Effector memory CD8-positive, alpha-beta T cell (primary cell): ENCODE results near the gene PIAS1.

ENCODE experiments used
- ATAC-seq: fragments of 150-1000 bp; cut with Tn5 transposase; replicated peaks from 2 replicates; pipeline ENCODE4 v1.10.0; 2021; ENCODE audit warnings: mild to moderate bottlenecking, moderate library complexity
- DNase-seq, 3 experiments: peaks; one replicate each; pipeline ENCODE4 v3.0.0; 2021
- H3K27ac Mint-ChIP-seq, 2 donors: one replicate each; pipeline ENCODE4 v1.8.0; 2022; ENCODE audit warnings: mild to moderate bottlenecking in 2 of 2, mixed read lengths in 2 of 2, moderate library complexity in 2 of 2
- H3K27me3 Mint-ChIP-seq, 2 donors: one replicate each; pipeline ENCODE4 v1.8.0; 2022; ENCODE audit warnings: mixed read lengths in 2 of 2
- H3K36me3 Mint-ChIP-seq: one replicate; pipeline ENCODE4 v1.8.0; 2022; ENCODE audit warnings: mild to moderate bottlenecking, moderate library complexity, mixed read lengths; ENCODE audit not compliant: insufficient read depth
- H3K4me1 Mint-ChIP-seq, 2 donors: one replicate each; pipeline ENCODE4 v1.8.0; 2022; ENCODE audit warnings: low read depth in 2 of 2, mixed read lengths in 2 of 2
- H3K4me3 Mint-ChIP-seq, 2 donors: one replicate each; pipeline ENCODE4 v1.8.0; 2022; ENCODE audit warnings: mild to moderate bottlenecking in 2 of 2, mixed read lengths in 2 of 2, moderate library complexity in 2 of 2
- H3K9me3 Mint-ChIP-seq, 2 donors: one replicate each; pipeline ENCODE4 v1.8.0; 2022; ENCODE audit warnings: mixed read lengths in 2 of 2

The PIAS1 gene

DNA sequence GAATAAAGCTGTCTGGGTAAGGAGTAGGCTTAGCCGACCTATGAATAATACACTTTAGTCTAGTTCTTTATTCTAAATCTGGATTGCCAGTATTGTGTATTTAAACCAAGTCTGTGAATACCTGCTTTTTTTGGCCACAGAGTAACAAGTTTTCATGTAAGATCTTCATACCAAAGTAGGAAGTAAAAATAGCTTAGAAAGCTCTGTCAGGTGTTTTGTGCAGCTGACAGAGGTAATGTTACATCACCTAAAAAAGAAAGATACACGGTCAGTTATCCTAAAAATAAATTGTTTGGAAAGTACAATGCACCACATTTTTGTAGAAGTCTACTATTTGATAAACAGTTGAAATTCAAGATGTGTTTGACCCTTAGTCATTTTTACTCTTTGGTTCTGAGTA lies 134.5 kb downstream of the PIAS1 start:
- ATAC-seq (no peak), DNase-seq (no peak)
- Mint-ChIP-seq H3K36me3 (peaks cover 60% of the 10 kb centered on the region), H3K27me3 (no peaks in the 10 kb centered on the region), H3K27ac (peak overlapping the region; percentile 1 to 62), H3K4me1 (peaks cover 2 to 9% of the 10 kb centered on the region in 2 donors), H3K9me3 (no peaks in the 10 kb centered on the region), H3K4me3 (no peak overlapping the region)

DNA sequence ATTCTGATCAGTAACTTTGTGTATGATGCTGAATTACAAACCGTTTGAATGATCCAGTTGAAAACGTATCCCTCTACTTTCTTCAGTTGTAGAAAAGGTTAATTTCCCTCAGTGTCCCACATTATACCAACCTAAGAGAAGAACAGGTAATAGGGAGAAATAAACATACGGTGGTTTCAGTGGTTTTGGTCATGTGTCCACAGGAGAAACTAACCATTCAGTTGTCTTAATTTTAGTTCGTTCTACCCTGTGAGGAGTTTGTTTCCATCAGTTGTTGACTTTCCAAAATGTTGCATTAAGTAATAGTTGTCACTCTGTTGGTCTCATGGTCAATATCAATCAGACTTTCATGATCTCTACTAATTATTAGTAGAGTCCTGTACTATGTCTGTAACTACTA lies 135.9 kb downstream of the PIAS1 start:
- DNase-seq (no peak), ATAC-seq (no peak)
- Mint-ChIP-seq H3K4me3 (no peak overlapping the region), H3K4me1 (peaks cover 2 to 9% of the 10 kb centered on the region in 2 donors), H3K27me3 (no peaks in the 10 kb centered on the region), H3K36me3 (peaks cover 63% of the 10 kb centered on the region), H3K9me3 (no peaks in the 10 kb centered on the region), H3K27ac (peak overlapping the region in 1 of 2 donors; percentile 1)

DNA sequence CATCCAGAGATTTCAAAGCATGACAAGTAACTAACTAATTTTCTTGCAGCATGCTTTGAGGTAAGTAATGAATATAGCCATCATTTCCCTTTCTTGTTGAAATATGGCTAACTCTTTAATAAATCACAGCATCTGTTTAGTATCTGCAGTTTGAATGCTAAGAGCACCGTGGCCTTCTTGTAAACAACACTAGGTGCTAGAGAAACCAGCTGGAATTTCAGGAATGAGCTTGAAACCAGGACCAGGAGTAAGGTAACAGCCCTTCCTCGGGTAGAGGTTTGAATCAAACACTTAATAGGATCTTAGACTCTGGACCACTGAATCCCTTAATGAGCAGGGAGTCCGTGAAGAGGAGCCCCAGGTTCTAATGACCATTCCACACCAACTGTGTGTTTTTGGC lies 137.4 kb downstream of the PIAS1 start:
- DNase-seq (no peak), ATAC-seq (no peak)
- H3K9me3 Mint-ChIP-seq: no peaks in the 10 kb centered on the region
- no peak overlapping the region for H3K4me3 Mint-ChIP-seq
- H3K27me3 Mint-ChIP-seq: no peaks in the 10 kb centered on the region
- peaks cover 59% of the 10 kb centered on the region for H3K36me3 Mint-ChIP-seq
- peaks cover 2 to 9% of the 10 kb centered on the region in 2 donors for H3K4me1 Mint-ChIP-seq
- no peak overlapping the region for H3K27ac Mint-ChIP-seq

DNA sequence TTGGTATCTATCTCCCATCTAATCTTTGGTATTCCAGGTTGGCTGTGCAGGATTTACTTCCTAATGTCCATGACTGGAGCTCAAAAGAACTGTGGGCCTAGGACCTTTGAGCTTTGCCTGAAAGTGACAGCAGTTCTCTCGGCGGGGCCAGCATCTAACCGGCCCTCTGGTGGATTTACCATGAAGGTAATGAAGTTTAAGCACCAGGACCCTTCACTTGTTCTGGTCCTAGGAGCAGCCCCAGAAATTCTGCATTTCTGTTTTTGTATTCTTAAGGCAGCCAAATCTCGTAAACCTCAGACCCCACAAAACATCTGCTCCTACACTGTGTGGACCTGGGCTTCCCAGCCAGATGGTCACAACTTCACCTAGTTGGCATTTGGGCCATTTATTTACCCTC lies 138.0 kb downstream of the PIAS1 start:
- Mint-ChIP-seq H3K9me3 (no peaks in the 10 kb centered on the region), H3K27ac (peak overlapping the region in 1 of 2 donors; percentile 79), H3K4me1 (peaks cover 2 to 9% of the 10 kb centered on the region in 2 donors), H3K36me3 (peaks cover 55% of the 10 kb centered on the region), H3K4me3 (no peak overlapping the region), H3K27me3 (no peaks in the 10 kb centered on the region)
- ATAC-seq (no peak), DNase-seq (no peak)

DNA sequence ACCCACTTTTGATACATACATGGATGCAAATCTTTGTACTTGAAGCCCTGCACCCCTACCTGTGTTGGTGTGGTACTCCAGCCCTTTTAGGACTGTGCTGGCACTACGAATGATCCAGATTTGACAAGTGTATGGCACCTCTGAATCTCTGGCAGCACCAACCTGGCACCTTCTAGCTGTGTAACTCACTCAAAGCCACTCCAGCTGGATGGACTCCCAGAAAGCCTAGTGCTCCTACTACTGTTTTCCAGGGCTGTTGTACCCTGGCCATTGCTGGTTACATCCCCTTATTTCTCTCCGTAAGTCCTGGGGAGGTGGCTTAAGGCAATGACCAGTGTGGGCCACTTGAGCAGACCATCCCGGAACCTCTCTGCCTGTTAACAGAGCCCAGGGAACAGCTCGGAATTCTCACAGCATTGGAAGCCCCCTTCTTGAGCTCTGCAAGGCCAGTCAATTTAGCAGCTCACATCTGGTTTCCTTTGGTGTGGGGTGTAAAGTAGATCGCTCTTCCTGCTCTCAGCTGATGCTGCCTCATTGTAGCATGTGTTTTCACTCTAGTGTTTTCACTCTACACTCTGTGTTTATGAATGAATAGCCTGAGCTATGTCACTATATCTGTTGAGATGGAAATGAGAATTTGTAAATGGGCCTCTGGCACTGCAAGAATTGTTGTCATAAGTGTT lies 138.8 kb downstream of the PIAS1 start:
- Mint-ChIP-seq H3K9me3 (no peaks in the 10 kb centered on the region), H3K27me3 (no peaks in the 10 kb centered on the region), H3K36me3 (peaks cover 47% of the 10 kb centered on the region), H3K27ac (peak overlapping the region; percentile 64 to 69), H3K4me1 (peaks cover 2 to 9% of the 10 kb centered on the region in 2 donors), H3K4me3 (no peak overlapping the region)
- ATAC-seq: no peak
- no peak for DNase-seq

DNA sequence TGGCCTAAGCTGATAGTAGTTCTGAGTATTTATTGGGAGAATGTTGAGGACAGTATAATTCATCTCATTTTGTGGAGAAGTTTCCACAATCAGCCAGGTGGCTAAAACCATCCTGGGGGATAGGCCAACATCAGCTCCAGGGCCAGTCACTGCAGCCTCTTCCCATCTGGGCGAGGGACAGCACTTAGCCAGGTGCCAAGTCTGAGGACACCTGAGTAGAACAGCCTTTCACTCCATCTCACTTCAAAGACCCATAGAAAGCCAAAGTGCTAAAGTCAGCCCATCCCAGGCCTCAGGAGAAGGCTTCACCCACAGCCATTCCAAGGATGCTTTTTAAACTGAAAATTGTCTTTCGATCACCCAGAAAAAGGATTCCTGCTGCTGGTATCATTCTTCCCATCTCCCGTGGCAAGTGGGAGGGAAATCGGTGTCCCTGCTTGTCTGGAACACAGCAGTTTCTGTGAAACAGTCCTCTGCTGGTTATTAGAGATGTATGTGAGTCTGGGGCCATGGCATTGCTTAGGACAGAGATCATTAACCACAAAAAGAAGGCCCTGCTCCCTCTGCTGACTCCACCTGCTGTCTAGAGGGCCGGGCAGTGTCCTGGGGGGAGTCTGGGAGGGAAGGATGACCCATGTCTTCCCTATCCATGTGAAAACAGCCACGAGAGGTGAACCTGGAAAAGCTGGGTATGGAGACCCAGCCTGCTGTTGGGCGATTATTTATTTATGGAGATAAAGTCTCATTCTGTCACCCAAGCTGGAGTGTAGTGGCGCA lies 141.4 kb downstream of the PIAS1 start:
- H3K36me3 Mint-ChIP-seq: peaks cover 26% of the 10 kb centered on the region
- no peak for DNase-seq
- no peaks in the 10 kb centered on the region for H3K9me3 Mint-ChIP-seq
- H3K27me3 Mint-ChIP-seq: no peaks in the 10 kb centered on the region
- no peak for ATAC-seq
- H3K27ac Mint-ChIP-seq: peak overlapping the region; percentile 71 to 81
- H3K4me1 Mint-ChIP-seq: peaks cover 2 to 4% of the 10 kb centered on the region in 2 donors
- no peak overlapping the region for H3K4me3 Mint-ChIP-seq

DNA sequence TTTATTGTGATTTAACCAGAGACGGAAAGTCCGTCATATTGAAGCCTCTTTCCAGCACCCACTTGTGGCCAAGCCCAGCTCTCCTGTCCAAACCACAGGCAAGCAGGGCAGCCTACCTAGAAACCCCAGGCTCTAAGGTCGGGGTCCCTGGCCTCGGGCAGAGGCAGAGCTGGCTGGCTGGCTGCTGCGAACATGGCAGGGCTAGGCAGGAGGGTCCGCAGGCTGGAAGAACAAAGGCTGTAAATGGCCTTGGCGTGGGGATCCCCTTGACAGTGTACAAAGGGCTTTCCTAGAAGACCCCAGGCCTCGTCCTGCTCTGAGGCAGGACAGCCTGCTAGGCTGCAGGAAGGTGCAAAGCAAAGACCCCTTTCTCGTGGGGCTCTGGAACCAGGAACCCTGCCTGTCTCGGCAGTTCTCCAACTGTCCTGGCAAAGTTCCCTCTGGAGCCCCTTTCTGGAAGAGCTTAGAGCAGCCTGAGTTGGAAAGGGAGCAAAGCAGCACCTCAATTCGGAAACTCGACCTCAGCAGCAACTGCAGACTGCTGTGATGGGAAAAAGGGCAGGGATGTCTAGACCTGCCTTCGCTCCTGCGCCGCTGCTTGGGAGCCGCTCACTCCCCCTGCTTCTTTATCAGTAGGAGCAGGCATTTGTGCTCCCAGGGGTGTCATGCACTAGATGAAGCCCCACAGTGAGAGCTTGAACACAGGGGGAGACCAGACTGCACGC lies 142.5 kb downstream of the PIAS1 start:
- no peaks in the 10 kb centered on the region for H3K27me3 Mint-ChIP-seq

DNA sequence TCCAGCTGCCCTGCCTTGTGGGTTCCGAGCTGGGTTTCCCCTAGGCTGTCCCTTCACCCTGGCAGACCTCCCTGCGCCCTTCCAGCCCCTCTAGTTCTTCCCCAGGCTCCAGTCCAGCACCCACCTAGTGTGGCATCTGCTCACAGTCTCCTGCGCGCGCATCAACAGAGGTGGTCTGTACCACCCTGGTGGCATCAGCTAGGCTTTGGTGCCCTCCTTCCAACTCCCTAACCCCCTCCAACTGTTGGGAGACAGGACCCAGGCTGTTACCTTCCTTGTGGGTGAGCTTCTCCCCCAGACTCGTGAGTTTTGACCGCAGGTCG lies 143.0 kb downstream of the PIAS1 start:
- Mint-ChIP-seq H3K36me3 (peaks cover 20% of the 10 kb centered on the region), H3K4me3 (no peak overlapping the region), H3K27ac (peak overlapping the region in 1 of 2 donors; percentile 79), H3K9me3 (no peaks in the 10 kb centered on the region), H3K4me1 (peaks cover 2 to 4% of the 10 kb centered on the region in 2 donors), H3K27me3 (no peaks in the 10 kb centered on the region)
- no peak for DNase-seq
- ATAC-seq: no peak

More for the DNA sequence above, 142.5 kb downstream of the PIAS1 start:
- no peak for DNase-seq
- Mint-ChIP-seq H3K9me3 (no peaks in the 10 kb centered on the region), H3K27ac (peak overlapping the region; percentile 71 to 79), H3K4me1 (peaks cover 2 to 4% of the 10 kb centered on the region in 2 donors), H3K36me3 (peaks cover 25% of the 10 kb centered on the region), H3K4me3 (no peak overlapping the region)
- no peak for ATAC-seq

DNA sequence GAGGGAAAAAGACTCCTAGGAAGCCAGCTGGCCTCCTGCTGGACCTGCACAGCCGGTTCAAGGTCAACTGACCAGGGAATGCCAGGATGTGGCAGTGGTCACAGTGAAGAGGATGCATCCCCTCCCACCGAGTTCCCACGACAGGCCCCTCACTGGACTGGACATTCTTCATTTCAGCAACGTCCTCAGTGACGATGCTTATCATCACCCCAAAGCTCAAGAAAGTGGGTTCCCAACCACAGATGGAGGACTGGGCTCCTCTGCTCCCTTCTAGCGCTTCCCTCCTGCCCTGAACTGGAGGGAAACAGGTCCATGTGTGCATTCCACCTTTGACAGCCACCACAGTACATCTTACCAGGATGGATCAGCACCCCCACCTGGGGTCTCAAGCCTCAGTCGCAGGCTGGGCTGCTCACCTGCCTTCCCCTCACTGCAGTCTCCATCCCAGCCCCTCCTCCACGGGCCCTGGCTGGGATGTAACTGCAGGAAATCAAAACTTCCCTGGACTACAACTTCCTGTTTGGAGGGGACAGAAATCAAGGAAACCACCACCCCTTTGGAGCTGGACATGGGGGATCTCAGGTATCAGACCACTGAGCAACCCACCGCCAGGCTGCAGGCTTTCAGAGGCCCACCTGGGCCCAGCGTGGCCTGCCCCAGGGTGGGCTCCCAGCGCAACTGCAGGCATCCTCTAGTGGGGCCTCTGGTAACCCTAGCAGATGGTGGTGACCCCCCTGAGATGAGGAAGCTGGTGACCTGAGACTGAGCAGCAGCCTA lies 143.7 kb downstream of the PIAS1 start:
- Mint-ChIP-seq H3K36me3 (peaks cover 13% of the 10 kb centered on the region), H3K27me3 (no peaks in the 10 kb centered on the region), H3K9me3 (no peaks in the 10 kb centered on the region), H3K4me3 (no peak overlapping the region), H3K4me1 (peaks cover 0 to 4% of the 10 kb centered on the region in 2 donors), H3K27ac (peak overlapping the region; percentile 63 to 79)
- ATAC-seq (no peak), DNase-seq (no peak)

DNA sequence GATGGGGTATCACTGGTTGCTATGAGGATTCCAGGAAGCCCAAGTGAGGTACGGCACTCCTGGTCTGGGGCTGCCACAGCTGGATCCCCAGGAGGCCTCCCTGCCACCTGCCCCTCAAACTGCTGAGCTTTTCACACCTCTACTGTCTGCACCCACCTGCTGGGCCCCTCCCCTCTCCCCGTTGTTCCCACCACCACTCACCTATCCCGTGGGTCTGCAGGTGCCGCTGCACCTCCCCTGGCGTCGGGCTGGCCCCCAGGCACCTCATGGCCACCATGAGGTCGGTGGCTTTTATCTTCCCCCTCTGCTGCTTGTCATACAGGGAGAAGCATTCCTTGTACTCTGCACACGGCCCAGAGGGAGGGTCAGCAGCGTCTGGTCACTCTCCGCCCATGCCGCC lies 145.2 kb downstream of the PIAS1 start:
- H3K27me3 Mint-ChIP-seq: no peaks in the 10 kb centered on the region
- no peaks in the 10 kb centered on the region for H3K4me1 Mint-ChIP-seq
- no peaks in the 10 kb centered on the region for H3K9me3 Mint-ChIP-seq
- peaks cover 8% of the 10 kb centered on the region for H3K36me3 Mint-ChIP-seq
- ATAC-seq (no peak), DNase-seq (no peak)
- H3K4me3 Mint-ChIP-seq: no peak overlapping the region
- peak overlapping the region; percentile 14 to 63 for H3K27ac Mint-ChIP-seq

DNA sequence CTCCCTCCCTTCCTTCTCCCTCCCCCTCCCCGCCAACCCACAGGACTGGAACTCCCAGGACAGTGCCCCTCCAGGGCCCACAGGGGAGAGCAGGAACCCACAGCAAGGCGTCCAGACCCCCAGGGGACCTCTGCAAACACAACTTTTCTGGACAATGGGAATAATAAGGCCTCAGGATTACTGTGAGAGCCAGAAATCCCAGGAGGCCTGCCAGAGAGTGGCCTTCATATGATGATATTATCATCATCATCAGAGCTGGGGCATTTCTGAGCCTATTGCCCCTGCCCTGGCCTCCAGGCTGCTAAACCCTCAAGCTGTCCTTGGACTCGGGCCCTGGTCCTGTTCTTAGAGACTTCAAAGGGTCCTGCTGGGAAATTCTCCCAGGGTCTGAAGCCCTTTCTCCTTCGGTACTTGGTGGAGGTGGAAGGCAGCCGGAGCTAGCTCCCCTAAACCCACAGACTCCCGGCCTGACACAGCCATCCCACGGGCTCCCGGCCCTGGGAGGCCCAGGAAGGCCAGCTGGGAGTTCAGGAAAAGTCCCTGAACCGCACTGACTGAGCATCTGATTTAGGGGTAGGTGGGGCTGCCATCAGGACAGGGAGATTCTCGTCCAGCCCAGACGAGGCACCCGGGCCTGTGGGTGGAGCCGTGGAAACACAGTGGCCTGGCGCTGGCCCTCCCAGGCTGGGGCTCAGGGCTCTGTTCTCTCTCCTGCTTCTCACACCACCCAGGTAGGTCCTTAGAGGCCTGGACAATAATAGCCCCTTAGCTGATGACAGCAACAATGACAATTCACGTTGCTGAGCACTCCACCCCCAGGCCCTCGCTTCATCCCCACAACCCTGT lies 146.1 kb downstream of the PIAS1 start:
- peak overlapping the region; percentile 14 to 63 for H3K27ac Mint-ChIP-seq
- ATAC-seq (no peak), DNase-seq (no peak)
- H3K4me3 Mint-ChIP-seq: no peak overlapping the region
- H3K4me1 Mint-ChIP-seq: no peaks in the 10 kb centered on the region
- no peaks in the 10 kb centered on the region for H3K9me3 Mint-ChIP-seq
- no peaks in the 10 kb centered on the region for H3K27me3 Mint-ChIP-seq
- peaks cover 2% of the 10 kb centered on the region for H3K36me3 Mint-ChIP-seq

DNA sequence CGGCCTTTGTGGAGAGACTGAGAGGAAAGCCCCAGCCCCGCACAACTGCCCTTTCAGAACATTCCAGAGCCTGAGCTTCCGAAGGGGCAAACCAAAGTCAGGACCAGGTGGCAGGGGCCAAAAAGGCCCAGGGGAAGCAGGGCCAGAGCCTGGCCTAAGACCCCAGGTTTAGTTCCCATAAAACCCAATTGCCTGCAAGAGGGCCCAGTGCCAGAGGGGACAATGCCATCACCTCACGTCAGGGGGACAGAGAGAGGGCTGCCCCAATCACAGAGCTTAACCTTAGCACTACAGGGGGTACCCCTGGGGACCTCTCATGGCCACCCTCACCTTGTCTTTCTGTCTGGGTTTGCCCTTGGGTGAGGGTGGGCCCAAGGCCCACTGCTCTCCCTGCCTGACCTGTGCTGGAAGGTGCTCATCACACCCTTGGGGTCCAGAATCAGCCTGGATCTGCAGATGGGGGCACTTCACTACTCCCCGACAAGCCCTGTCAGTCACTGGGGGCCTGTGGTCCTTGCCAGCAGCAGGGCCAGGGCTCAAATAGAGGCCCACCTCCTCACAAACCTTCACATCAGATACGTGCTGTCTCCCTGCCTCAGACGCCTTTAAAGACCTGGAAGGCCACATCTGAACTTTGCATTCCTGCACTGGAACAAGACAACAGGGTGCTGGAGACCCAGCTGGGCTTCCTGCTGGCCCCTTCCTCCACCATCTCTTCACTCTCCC lies 147.2 kb downstream of the PIAS1 start:
- DNase-seq (no peak), ATAC-seq (no peak)
- Mint-ChIP-seq H3K4me3 (no peak overlapping the region), H3K4me1 (peaks cover 0 to 2% of the 10 kb centered on the region in 2 donors), H3K27ac (peak overlapping the region; percentile 8 to 85), H3K27me3 (no peaks in the 10 kb centered on the region), H3K9me3 (no peaks in the 10 kb centered on the region), H3K36me3 (peaks cover 4% of the 10 kb centered on the region)
